Liver (tissue), 9 donors: ENCODE measurements around the gene OTUD7B. TPM values are rescaled to one million over a fixed set of nuclear protein-coding genes. Genes with fewer than 3 reads are reported as not detected.

ENCODE experiments used
- DNase-seq: peaks from one replicate; pipeline ENCODE4 v3.0.0-alpha.2; 2017; ENCODE audit warnings: low spot score
- H3K27ac ChIP-seq, 2 donors: one replicate each; pipeline ENCODE4 v1.7.0; 2013; ENCODE audit warnings: inconsistent platforms in 2 of 2, low read length in 2 of 2, control low read depth in 1 of 2, low read depth in 1 of 2, mild to moderate bottlenecking in 1 of 2
- H3K27me3 ChIP-seq, 4 donors: one replicate each; pipeline versions ENCODE4 v1.6.1 to v1.7.0; 2013; ENCODE audit warnings: low read length in 3 of 4, inconsistent platforms in 1 of 4, mild to moderate bottlenecking in 1 of 4, moderate library complexity in 1 of 4; ENCODE audit not compliant: control insufficient read depth in 4 of 4, insufficient read depth in 4 of 4
- H3K36me3 ChIP-seq, 4 donors: one replicate each; pipeline versions ENCODE4 v1.6.1 to v1.7.0; 2013; ENCODE audit warnings: low read length in 3 of 4, mild to moderate bottlenecking in 3 of 4, low read depth in 1 of 4, moderate library complexity in 1 of 4; ENCODE audit not compliant: control insufficient read depth in 4 of 4, insufficient read depth in 3 of 4
- H3K4me1 ChIP-seq, 4 donors: one replicate each; pipeline versions ENCODE4 v1.6.1 to v1.7.0; 2013; ENCODE audit warnings: low read length in 3 of 4, mild to moderate bottlenecking in 3 of 4, moderate library complexity in 1 of 4; ENCODE audit not compliant: control insufficient read depth in 4 of 4, insufficient read depth in 4 of 4
- H3K4me3 ChIP-seq, 3 donors: one replicate each; pipeline versions ENCODE4 v1.6.1 to v1.7.0; 2013; ENCODE audit warnings: low read length in 3 of 3, control low read depth in 1 of 3, low read depth in 1 of 3, mild to moderate bottlenecking in 1 of 3
- H3K9ac ChIP-seq, 2 donors: one replicate each; pipeline ENCODE4 v1.7.0; 2013; ENCODE audit warnings: low read length in 2 of 2, mild to moderate bottlenecking in 2 of 2, moderate library complexity in 2 of 2, control low read depth in 1 of 2, low read depth in 1 of 2
- H3K9me3 ChIP-seq, 4 donors: one replicate each; pipeline versions ENCODE4 v1.6.1 to v1.7.0; 2013; ENCODE audit warnings: low read length in 3 of 4; ENCODE audit not compliant: control insufficient read depth in 4 of 4
- EGR1 ChIP-seq, 2 donors: IDR thresholded peaks; 2 replicates each; pipeline ENCODE4 v1.6.1; 2016 to 2018; ENCODE audit warnings: antibody characterized with exemption in 2 of 2, low read depth in 2 of 2
- FOXA1 ChIP-seq: IDR thresholded peaks from 2 replicates; pipeline ENCODE4 v1.6.1; 2016; ENCODE audit warnings: antibody characterized with exemption
- FOXA2 ChIP-seq: IDR thresholded peaks from 2 replicates; pipeline ENCODE4 v1.6.1; 2016; ENCODE audit warnings: antibody characterized with exemption
- GABPA ChIP-seq, 2 donors: IDR thresholded peaks in 1 of 2; conservative IDR thresholded peaks in 1 of 2; 2 replicates each; pipeline ENCODE4 v1.6.1; 2016; ENCODE audit warnings: antibody characterized with exemption in 2 of 2, mild to moderate bottlenecking in 1 of 2, moderate library complexity in 1 of 2
- HNF4A ChIP-seq, 2 donors: conservative IDR thresholded peaks; 2 replicates each; pipeline ENCODE4 v1.6.1; 2016; ENCODE audit warnings: antibody characterized with exemption in 2 of 2, mild to moderate bottlenecking in 2 of 2
- HNF4G ChIP-seq: IDR thresholded peaks from 2 replicates; pipeline ENCODE4 v1.6.1; 2016; ENCODE audit warnings: antibody characterized with exemption
- JUND ChIP-seq, 2 donors: IDR thresholded peaks; 2 replicates each; pipeline ENCODE4 v1.6.1; 2016; ENCODE audit warnings: antibody characterized with exemption in 2 of 2
- NR2F2 ChIP-seq: IDR thresholded peaks from 2 replicates; pipeline ENCODE4 v1.6.1; 2016; ENCODE audit warnings: antibody characterized with exemption
- RAD21 ChIP-seq, 2 donors: IDR thresholded peaks; 2 replicates each; pipeline ENCODE4 v1.6.1; 2016; ENCODE audit warnings: antibody characterized with exemption in 2 of 2, mild to moderate bottlenecking in 2 of 2
- RXRA ChIP-seq, 2 donors: IDR thresholded peaks; 2 replicates each; pipeline ENCODE4 v1.6.1; 2017 to 2018; ENCODE audit warnings: antibody characterized with exemption in 2 of 2, mild to moderate bottlenecking in 1 of 2
- SP1 ChIP-seq: IDR thresholded peaks from 2 replicates; pipeline ENCODE4 v1.6.1; 2018; ENCODE audit warnings: antibody characterized with exemption, mild to moderate bottlenecking
- TAF1 ChIP-seq: conservative IDR thresholded peaks from 2 replicates; pipeline ENCODE4 v1.6.1; 2016; ENCODE audit warnings: antibody characterized with exemption, mild to moderate bottlenecking
- YY1 ChIP-seq: IDR thresholded peaks from 2 replicates; pipeline ENCODE4 v1.6.1; 2016; ENCODE audit warnings: antibody characterized with exemption, mild to moderate bottlenecking
- WGBS: extraction: QIAGEN DNeasy Blood & Tissue Kit; methylation state at CpG from one replicate; pipeline ENCODE4 v1.1.7; 2013; 5-methylcytosine and 5-hydroxymethylcytosine counted together
- polyA plus RNA-seq, 2 donors: library from polyadenylated mRNA; stranded (reverse) in 1 of 2; unstranded in 1 of 2; fragments of 200-250 nt in 1 of 2; fragments of >200 nt in 1 of 2; fragmentation: Nextera tagmentation in 1 of 2; extraction: Ambion mirVana in 1 of 2; gene quantifications; one replicate each; pipeline versions ENCODE4 v1.2.1 to v1.2.3, GENCODE V29; 2013 to 2015
- total RNA-seq, 2 donors: library from RNA; depleted of rRNA; stranded (reverse); fragments of >200 nt; gene quantifications; one replicate each; pipeline ENCODE4 v1.2.3, GENCODE V29; 2014
- TF ChIP-seq, protein P1 (sequence below): IDR thresholded peaks from 2 replicates; pipeline ENCODE4 v1.6.1; 2016; ENCODE audit warnings: antibody characterized with exemption
- TF ChIP-seq, protein P2 (sequence below): IDR thresholded peaks from 2 replicates; pipeline ENCODE4 v1.6.1; 2016; ENCODE audit warnings: antibody characterized with exemption, mild to moderate bottlenecking
- TF ChIP-seq, protein P3 (sequence below): IDR thresholded peaks from 2 replicates; pipeline ENCODE4 v1.6.1; 2016; ENCODE audit warnings: antibody characterized with exemption
- TF ChIP-seq, protein P4 (sequence below): fragments of 150-350 bp; IDR thresholded peaks from 2 replicates; pipeline ENCODE4 v1.5.1; 2017; ENCODE audit warnings: improper control_type of control experiment, low read depth, low read length; ENCODE audit not compliant: missing input control
- TF ChIP-seq, protein P5 (sequence below): IDR thresholded peaks from 2 replicates; pipeline ENCODE4 v1.6.1; 2016; ENCODE audit warnings: antibody characterized with exemption
- donor health status: healthy.
- donor health status: healthy.
- donor health status: healthy.
- donor health status: healthy.
- donor health status: healthy.

The OTUD7B gene
- total and polyA plus RNA-seq, 4 donors, result 2.1 to 19.2 (median 6.9) TPM

DNA sequence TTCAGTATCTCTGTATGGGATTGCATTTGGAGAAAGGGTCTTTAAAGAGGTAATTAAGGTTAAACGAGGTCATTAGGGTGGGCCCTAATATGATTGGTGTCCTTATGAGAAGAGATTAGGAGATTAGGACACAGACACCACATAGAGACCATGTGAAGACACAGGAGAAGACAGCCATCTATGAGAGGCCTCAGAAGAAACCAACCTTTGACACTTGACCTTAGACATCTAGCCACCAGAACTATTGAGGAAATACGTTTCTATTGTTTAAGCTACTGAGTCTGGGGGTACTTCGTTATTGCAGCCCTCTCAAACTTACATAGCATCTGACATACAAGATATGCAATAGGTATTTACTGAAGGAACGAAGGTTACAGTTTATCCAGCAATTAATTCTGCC is 49.7 kb upstream of the OTUD7B start:
- TF ChIP-seq SP1 (no peak), FOXA1 (no peak), NR2F2 (no peak), HNF4G (no peak), FOXA2 (no peak), GABPA (IDR thresholded peaks at IDR 0.05 in 1 of 2, conservative IDR thresholded peaks at IDR 0.05 in 1 of 2) (no peak), HNF4A (conservative IDR thresholded peaks at IDR 0.05) (no peak), EGR1 (IDR thresholded peaks at IDR 0.05; ENCODE audit: low read depth in 2 of 2) (no peak), YY1 (no peak)
- TF ChIP-seq, protein P1, sequence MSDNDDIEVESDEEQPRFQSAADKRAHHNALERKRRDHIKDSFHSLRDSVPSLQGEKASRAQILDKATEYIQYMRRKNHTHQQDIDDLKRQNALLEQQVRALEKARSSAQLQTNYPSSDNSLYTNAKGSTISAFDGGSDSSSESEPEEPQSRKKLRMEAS, result no peak
- TF ChIP-seq, protein P2, sequence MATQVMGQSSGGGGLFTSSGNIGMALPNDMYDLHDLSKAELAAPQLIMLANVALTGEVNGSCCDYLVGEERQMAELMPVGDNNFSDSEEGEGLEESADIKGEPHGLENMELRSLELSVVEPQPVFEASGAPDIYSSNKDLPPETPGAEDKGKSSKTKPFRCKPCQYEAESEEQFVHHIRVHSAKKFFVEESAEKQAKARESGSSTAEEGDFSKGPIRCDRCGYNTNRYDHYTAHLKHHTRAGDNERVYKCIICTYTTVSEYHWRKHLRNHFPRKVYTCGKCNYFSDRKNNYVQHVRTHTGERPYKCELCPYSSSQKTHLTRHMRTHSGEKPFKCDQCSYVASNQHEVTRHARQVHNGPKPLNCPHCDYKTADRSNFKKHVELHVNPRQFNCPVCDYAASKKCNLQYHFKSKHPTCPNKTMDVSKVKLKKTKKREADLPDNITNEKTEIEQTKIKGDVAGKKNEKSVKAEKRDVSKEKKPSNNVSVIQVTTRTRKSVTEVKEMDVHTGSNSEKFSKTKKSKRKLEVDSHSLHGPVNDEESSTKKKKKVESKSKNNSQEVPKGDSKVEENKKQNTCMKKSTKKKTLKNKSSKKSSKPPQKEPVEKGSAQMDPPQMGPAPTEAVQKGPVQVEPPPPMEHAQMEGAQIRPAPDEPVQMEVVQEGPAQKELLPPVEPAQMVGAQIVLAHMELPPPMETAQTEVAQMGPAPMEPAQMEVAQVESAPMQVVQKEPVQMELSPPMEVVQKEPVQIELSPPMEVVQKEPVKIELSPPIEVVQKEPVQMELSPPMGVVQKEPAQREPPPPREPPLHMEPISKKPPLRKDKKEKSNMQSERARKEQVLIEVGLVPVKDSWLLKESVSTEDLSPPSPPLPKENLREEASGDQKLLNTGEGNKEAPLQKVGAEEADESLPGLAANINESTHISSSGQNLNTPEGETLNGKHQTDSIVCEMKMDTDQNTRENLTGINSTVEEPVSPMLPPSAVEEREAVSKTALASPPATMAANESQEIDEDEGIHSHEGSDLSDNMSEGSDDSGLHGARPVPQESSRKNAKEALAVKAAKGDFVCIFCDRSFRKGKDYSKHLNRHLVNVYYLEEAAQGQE, result no peak
- Histone ChIP-seq H3K27me3 (no peaks in the 10 kb centered on the region), H3K9me3 (no peaks in the 10 kb centered on the region), H3K4me3 (no peak overlapping the region), H3K4me1 (no peaks in the 10 kb centered on the region), H3K9ac (no peak overlapping the region), H3K27ac (no peak overlapping the region), H3K36me3 (no peaks in the 10 kb centered on the region)
- WGBS, result 73% methylated on average over 4 of the region's 4 CpGs
- DNase-seq, result no peak

DNA sequence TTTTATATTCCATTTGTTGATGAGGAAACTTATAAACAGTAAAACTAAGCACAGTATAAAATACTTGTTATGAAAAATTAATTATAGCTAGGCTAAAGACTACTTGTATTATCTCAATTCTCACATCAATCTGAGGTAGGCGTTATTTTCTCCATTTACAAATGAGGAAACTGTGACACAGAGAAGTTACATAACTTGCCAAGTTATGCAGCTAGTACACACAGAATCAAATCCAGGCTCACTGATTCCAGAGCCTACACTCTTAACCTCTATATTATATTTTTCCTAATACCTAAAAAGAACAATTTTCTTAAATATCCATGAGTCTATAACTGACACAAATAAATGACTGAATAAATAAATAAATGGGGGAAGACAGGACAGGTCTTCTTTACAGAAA is 45.9 kb upstream of the OTUD7B start:
- no peak for TF ChIP-seq FOXA2
- no peak for TF ChIP-seq RXRA (IDR thresholded peaks at IDR 0.05)
- no peak for TF ChIP-seq FOXA1
- TF ChIP-seq, protein P3, sequence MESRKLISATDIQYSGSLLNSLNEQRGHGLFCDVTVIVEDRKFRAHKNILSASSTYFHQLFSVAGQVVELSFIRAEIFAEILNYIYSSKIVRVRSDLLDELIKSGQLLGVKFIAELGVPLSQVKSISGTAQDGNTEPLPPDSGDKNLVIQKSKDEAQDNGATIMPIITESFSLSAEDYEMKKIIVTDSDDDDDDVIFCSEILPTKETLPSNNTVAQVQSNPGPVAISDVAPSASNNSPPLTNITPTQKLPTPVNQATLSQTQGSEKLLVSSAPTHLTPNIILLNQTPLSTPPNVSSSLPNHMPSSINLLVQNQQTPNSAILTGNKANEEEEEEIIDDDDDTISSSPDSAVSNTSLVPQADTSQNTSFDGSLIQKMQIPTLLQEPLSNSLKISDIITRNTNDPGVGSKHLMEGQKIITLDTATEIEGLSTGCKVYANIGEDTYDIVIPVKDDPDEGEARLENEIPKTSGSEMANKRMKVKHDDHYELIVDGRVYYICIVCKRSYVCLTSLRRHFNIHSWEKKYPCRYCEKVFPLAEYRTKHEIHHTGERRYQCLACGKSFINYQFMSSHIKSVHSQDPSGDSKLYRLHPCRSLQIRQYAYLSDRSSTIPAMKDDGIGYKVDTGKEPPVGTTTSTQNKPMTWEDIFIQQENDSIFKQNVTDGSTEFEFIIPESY, result no peak
- no peak for TF ChIP-seq SP1
- no peak for TF ChIP-seq YY1
- no peak for TF ChIP-seq HNF4G
- TF ChIP-seq, protein P2, result no peak
- TF ChIP-seq, protein P4, sequence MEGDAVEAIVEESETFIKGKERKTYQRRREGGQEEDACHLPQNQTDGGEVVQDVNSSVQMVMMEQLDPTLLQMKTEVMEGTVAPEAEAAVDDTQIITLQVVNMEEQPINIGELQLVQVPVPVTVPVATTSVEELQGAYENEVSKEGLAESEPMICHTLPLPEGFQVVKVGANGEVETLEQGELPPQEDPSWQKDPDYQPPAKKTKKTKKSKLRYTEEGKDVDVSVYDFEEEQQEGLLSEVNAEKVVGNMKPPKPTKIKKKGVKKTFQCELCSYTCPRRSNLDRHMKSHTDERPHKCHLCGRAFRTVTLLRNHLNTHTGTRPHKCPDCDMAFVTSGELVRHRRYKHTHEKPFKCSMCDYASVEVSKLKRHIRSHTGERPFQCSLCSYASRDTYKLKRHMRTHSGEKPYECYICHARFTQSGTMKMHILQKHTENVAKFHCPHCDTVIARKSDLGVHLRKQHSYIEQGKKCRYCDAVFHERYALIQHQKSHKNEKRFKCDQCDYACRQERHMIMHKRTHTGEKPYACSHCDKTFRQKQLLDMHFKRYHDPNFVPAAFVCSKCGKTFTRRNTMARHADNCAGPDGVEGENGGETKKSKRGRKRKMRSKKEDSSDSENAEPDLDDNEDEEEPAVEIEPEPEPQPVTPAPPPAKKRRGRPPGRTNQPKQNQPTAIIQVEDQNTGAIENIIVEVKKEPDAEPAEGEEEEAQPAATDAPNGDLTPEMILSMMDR, result no peak
- no peak for TF ChIP-seq RAD21 (IDR thresholded peaks at IDR 0.05)
- no peak for TF ChIP-seq HNF4A (conservative IDR thresholded peaks at IDR 0.05)
- no peak for TF ChIP-seq NR2F2
- TF ChIP-seq EGR1 (IDR thresholded peaks at IDR 0.05; ENCODE audit: low read depth in 2 of 2), result no peak
- no peak for TF ChIP-seq JUND (IDR thresholded peaks at IDR 0.05)
- no peak for TF ChIP-seq TAF1
- TF ChIP-seq, protein P5, sequence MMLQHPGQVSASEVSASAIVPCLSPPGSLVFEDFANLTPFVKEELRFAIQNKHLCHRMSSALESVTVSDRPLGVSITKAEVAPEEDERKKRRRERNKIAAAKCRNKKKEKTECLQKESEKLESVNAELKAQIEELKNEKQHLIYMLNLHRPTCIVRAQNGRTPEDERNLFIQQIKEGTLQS, result no peak
- TF ChIP-seq, protein P1, result no peak
- no peak for TF ChIP-seq GABPA (IDR thresholded peaks at IDR 0.05 in 1 of 2, conservative IDR thresholded peaks at IDR 0.05 in 1 of 2)
- Histone ChIP-seq H3K9me3 (no peaks in the 10 kb centered on the region), H3K9ac (no peak overlapping the region), H3K36me3 (no peaks in the 10 kb centered on the region), H3K27me3 (no peaks in the 10 kb centered on the region), H3K4me3 (no peak overlapping the region), H3K27ac (no peak overlapping the region), H3K4me1 (no peaks in the 10 kb centered on the region)
- DNase-seq, result no peak
- WGBS, result 81% methylated on average over 1 of the region's 1 CpG
